Cardiac septum (tissue), 1 donor: ENCODE results near the gene PDGFB. TPM values are rescaled to one million over a fixed set of nuclear protein-coding genes. Genes with fewer than 3 reads are reported as not detected.

Experiments used
- DNase-seq: peaks from one replicate; pipeline ENCODE4 v3.0.0-alpha.2; 2020; ENCODE audit warnings: low spot score
- intact Hi-C: fragments of 100-400 bp; cut with DNase I; formaldehyde crosslinking; loops from one replicate; pipeline ENCODE4 v1.14.0; 2022
- long read RNA-seq: library from polyadenylated mRNA; unstranded; transcript quantifications from one replicate; pipeline ENCODE4 v2.0.0, GENCODE V29; 2021
- total RNA-seq: library from RNA; stranded (reverse); fragmentation: NEBNext Ultra II Directional; extraction: Animal tissue kit (Norgen Biotek cat#: 25700); gene quantifications from one replicate; pipeline ENCODE4 v1.2.1, GENCODE V29; 2021
- donor health status: DM: no; HTN: no; CAD: no.

The PDGFB gene
- total RNA-seq = 21.2 TPM
- long read RNA-seq, transcript PDGFB-201 (7 exons, 3,497 nt) = major isoform, 15 of 36 reads
- long read RNA-seq, partial matches to known transcripts = 16 of 36 reads
- long read RNA-seq, other reads (novel, unspliced or antisense) = 5 of 36 reads

DNA sequence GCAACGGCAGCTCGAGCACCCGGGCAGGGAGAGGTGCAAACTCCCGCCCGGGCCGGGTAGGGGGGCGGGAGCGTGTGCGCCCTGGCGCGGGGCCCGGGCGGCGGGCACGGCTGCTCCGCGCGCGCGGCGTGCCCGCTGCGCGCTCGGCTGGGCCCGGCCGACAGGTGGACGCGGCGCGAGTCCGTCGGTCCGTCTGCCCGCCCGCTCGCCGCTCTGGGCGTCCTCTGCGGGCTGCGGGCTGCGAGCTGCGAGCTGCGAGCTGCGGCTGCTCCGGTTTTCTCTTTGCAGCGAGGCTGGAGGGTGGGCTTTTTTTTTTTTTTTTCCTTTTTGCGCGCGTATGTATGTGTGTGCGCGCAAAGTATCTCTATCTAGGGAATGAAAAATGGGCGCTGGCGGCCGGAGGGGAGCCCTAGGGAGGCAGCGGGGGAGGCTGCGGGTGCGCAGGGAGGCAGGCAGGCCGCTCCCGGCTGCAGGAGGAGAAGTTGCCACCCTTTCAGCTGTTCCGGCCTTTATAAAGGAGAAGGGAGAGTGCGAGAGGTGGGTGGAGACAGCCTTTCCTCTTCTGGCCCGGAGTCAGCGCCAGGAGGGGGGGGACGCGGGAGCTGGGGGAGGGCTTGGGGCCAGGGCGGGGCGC lies at the start of gene PDGFB:
PDGFB (minus strand) TSS at position 487 of the 634 bp plus-strand sequence. CDS start 1,019 bp downstream, outside the sequence.
- DNase-seq = no peak
- intact Hi-C loops = no loop called here

GRCh38 chr22:39293766-39294368 lies 49.1 kb upstream of the PDGFB start:
- intact Hi-C loops = no loop called here
- DNase-seq = no peak

DNA sequence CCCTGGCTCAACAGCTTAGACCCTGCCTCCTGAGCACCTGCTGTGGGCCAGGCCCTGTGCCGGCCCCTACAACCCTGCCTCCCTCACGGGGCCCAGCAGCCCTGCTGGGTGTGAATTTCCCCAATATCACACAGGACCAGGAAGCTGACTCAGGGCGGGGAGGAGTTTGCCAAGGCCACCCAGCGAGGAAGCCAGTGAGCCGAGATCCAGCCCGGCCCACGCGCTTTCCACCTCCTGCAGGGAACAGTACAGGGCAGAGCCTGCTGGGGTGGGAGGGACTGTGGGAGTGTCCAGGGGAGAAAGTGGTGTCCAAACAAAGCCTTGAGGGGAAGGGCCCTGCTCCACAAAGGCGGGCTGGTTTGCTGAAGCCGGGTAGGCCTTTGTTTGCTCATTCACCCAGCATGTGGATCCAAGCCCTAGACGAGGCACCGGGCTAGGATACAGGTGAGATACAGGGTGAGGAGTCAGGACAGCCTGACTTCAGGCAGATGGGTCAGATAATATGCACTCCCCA lies 47.8 kb upstream of the PDGFB start:
- DNase-seq = peak; percentile 95
- intact Hi-C loops = no loop called here

- intact Hi-C loops = no loop called here
- DNase-seq = no peak
These were observed 47.3 kb upstream of the PDGFB start for GRCh38 chr22:39292031-39292462.

GRCh38 chr22:39291523-39291922 lies 46.7 kb upstream of the PDGFB start:
- no peak for DNase-seq

GRCh38 chr22:39290724-39291161 lies 46.0 kb upstream of the PDGFB start:
- intact Hi-C loops = no loop called here
- no peak for DNase-seq

More at GRCh38 chr22:39291523-39291922, 46.7 kb upstream of the PDGFB start:
- intact Hi-C loops = no loop called here

DNA sequence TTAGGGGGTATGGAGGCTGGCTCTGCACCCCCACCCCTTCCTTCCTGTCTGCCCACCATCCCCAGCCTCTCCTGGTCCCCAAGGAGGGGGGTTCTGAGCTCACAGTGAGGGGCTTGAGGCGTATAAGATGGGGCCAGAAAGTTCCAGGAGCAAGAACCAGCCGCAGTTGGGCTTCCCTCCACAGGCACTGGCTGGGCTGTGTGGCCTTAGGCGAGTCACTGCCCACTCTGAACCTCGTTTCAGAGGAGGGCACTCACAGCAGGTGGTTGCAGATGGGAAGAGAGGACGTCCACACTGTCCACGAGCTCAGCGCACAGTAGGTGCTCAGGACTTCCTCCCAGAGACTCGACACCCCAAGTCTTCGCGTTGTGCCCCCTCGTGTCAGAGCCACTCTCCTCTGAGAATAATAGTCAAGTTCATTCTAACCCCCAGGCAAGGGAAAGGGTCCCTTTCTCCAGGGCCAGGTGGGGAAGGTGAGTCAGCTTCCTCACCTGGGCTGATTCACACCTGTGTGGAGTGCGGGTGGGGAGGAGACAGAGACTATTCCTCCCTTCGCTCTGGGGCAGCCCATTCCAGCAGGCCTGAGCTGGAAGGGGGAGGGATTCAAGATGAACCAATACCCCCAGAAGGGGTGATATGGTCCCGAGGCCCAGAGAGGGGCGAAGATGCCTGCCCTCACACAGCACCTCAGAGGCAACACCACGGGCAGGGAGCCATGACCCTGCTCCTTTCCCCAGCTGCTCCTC lies 45.4 kb upstream of the PDGFB start:
- DNase-seq = no peak
- intact Hi-C loops = no loop called here

DNA sequence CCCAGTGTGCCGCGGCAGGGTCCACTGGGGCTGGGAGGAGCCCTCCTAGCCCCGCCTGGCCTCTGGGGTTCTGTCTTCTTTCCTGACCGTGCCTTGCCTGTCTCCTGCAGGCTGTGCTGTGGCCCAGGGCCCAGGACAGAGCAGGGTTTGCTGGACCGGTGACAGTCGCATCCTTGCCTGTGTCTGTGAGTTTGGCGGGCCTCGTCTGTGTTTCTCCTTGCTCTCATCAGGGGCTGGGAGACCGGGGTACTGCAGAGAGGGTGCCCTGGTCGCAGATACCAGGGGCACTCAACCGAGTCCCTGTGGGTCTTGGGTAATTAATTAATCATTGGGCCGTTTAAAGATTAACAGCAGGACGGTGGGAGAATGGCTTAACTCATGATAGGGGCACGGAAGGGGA lies 44.8 kb upstream of the PDGFB start:
- DNase-seq = no peak
- intact Hi-C loops = no loop called here

DNA sequence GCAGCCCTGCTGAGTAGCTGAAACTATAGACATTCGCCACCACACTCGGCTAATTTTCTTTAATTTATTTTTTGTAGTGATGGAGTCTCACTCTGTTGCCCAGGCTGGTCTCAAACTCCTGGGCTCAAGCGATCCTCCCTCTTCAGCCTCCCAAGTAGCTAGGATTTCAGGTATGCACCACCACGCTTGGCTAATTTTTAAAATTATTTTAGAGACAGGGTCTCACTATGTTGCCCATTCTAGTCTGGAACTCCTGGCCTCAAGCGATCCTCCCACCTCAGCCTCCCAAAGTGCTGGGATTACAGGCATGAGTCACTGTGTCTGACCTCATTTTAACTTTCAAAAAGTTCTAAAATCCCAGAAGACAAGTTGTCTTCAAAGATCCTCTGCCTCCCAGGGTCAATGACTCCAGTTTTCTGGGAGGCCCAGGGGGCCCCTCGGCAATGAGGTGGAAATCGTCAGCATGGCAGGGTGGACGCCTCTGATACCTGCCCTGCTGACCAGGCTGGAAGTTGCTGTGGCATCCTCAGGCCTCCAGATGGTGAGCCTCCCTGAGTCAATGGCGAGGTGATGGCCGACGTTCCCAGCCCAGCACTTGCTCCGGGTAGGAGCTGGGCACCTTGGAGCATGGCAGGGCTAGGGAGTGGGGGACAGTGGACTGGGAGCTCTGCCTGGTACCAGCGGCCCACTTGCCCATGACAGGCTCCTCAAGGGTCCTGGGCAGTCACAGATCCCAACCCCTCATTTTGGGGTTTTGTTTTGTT lies 43.5 kb upstream of the PDGFB start:
- intact Hi-C loops = no loop called here
- DNase-seq = no peak

DNA sequence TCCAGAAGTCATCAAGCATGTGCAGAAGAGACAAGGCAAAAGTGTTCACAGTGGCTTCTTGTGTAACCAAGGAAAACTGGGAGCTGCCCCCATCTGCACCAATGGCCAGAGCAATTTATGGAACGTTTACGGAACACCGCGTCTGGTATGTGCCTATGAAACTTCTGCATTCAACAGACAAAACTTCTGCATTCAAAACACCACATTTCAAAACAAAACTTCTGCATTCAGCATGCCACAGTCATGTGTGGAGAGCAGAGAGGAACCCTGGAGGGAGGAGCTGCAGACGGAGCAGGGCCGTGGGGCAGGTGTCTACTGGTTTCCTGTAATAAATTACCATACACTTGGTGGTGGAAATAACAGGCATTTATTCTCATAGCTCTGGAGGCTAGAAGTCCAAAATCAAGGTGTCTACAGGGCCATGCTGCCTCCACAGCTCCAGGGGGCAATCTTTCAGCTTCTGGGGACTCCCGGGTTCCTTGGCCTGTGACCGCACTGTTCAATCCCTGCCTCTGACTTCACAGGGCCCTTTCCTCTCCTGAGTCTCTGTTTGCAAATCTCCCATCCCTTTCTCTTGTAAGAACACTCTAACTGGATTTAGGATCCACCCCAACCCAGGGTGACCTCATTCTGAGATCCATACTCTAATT lies 42.4 kb upstream of the PDGFB start:
- intact Hi-C loops = no loop called here
- DNase-seq = no peak

DNA sequence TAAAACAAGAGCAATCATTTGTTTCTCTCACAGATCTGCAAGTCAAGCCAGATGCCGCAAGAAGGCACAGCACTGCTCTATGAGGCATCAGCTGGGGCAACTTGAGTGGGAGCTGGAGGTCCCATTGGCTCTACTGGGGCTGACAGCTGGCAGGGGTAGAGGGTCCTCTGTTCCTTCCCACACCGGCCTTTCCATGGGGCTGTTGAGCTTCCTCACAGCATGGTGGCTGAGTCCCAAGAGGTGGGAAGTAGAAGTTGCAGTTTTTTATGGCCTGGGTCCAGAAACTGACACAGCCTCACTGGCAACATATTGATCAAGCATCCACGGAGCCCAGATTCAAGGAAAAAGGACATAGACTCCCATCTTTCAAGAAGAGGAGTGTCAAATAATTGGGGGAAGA lies 40.2 kb upstream of the PDGFB start:
- intact Hi-C loops = no loop called here
- no peak for DNase-seq

DNA sequence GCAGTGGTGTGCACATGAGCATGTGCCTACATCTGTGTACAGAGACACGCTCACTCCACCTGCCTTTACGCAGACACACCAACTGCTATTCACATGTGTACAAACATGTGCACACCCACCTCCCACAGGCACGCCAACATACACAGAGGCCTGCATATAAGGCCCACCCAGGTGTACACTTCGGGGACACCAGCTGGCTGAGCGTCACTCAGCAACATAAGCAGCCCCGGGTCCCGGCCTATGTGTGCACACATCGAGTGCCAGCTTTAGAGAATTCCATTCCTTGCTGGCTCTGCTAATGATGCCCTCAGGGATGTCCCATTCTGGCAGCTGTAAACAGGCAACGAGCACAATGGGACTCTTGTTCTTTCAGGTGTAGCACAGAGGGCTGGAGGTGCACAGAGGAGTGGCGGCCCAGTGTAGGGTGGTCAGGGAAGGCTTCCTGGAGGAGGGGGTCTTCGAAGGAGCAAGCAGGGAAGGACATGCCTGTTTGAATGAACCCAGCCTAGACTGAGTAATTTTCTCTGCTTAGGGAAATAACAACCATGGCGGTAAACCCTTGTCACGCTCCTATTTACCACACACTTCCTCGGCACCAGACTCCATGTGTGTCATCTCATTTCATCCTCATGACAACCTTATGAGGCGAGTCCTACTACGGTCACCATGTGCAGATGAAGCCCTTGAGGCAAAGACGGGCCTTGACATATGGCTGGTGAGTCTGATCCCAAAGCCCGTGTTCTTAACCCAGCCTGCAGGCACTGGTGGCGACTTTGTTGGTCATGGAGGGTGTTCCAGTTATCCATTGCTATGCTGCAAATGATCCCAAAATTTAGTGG lies 39.6 kb upstream of the PDGFB start:
- intact Hi-C loops = no loop called here
- DNase-seq = no peak

- intact Hi-C loops = loop anchor here (2.0 kb wide), 1 partner anchor 41 kb away; no protein-coding TSS in a partner anchor
- no peak for DNase-seq
These were observed 38.8 kb upstream of the PDGFB start for GRCh38 chr22:39283322-39284141.

DNA sequence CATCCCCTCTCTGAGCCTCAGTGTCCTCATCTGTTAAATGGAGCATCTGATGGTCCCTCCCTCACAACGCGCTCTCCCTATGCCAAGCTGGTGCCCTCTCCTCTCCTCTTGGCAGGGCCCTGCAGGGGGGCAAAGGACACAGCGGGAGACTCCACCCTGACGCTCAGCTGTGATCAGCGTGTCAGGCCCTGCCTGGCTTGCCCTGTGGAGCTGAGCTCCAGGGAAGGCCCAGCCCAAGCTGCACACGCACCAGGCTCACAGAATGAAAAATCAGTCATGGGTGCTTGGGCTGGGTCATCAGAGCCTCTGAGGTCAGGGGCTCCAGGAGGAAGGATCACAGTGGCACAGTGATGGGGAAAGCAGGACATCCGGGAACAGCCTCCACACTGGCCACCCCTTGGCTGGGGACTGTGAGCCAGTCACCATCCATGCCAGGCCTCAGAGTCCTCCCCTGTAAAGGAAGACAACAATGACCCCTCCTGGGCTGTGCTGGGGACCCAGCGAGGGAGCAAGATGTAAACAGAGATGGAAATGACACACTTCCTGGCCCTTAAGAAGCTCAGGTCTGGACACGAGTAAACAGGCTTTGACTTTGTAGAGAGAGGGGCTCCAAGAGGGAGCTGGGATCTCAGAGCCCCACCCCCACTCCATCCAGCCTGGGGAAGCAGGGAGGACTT lies 38.0 kb upstream of the PDGFB start:
- no peak for DNase-seq

DNA sequence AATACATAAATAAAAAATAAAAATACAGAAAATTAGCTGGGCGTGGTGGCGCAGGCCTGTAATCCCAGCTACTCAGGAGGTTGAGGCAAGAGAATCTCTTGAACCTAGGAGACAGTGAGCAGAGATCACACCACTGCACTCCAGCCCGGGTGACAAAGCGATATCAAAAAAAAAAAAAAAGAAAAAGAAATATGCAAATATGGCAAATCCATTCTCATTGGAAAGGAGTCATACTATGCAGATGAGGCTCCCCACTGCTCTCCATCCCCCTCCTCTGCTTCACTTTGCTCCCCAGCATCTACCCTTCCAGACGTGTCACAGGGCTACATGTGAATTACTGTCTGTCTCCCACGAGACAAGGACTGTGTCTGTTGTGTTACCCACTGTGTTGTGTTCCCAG lies 36.3 kb upstream of the PDGFB start:
- no peak for DNase-seq
- intact Hi-C loops = no loop called here

More for the DNA sequence above, 38.0 kb upstream of the PDGFB start:
- intact Hi-C loops = loop anchor here (2.0 kb wide), 1 partner anchor 40 kb away; no protein-coding TSS in a partner anchor

DNA sequence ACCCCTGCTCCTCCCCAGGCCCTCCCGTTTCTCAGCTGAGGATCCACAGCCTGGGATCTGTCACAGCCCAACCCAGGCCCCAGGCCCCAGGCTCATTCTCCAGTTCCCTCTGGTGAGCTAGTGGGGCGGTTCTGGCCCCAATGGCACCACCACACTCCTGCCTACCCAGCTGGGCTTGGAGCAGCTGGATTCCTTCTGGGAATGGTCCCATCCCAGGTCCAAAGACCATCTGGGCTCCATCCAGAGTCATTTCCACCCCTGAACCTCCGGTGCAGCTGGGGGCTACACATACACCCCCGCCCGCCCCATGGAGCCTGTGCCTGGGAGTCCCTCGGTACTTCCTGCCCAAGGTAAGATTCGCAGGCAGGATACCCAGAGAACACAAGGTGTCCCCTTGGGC lies 35.5 kb upstream of the PDGFB start:
- intact Hi-C loops = no loop called here
- no peak for DNase-seq
